Tibial nerve (tissue), 4 donors: ENCODE measurements around the gene CFAP46. TPM values are rescaled to one million over a fixed set of nuclear protein-coding genes. Genes with fewer than 3 reads are reported as not detected.

Experiments
- DNase-seq, 2 donors: peaks; one replicate each; pipeline ENCODE4 v3.0.0-alpha.2; 2019; ENCODE audit warnings: low spot score in 2 of 2
- H3K27ac ChIP-seq, 4 donors: fragments of 200-600 bp; sonication (generic) in 3 of 4; one replicate each; pipeline ENCODE4 v1.5.1; 2017 to 2019; ENCODE audit warnings: mild to moderate bottlenecking in 1 of 4
- H3K27me3 ChIP-seq, 2 donors: fragments of 200-600 bp; sonication (generic) in 1 of 2; one replicate each; pipeline versions ENCODE4 v1.5.1 to v1.6.0; 2017 to 2019
- H3K36me3 ChIP-seq, 3 donors: fragments of 200-600 bp; sonication (generic); one replicate each; pipeline ENCODE4 v1.5.1; 2018 to 2019
- H3K4me1 ChIP-seq, 4 donors: fragments of 200-600 bp; sonication (generic) in 3 of 4; one replicate each; pipeline ENCODE4 v1.5.1; 2017 to 2019
- H3K4me3 ChIP-seq, 4 donors: fragments of 200-600 bp; sonication (generic) in 3 of 4; one replicate each; pipeline ENCODE4 v1.5.1; 2017 to 2019; ENCODE audit warnings: mild to moderate bottlenecking in 1 of 4, moderate library complexity in 1 of 4
- H3K9me3 ChIP-seq, 4 donors: fragments of 200-600 bp; sonication (generic) in 3 of 4; one replicate each; pipeline ENCODE4 v1.5.1; 2017 to 2019
- CTCF ChIP-seq, 5 experiments: fragments of 200-600 bp in 3 of 5; fragments of 450-650 bp in 2 of 5; sonication (generic) in 3 of 5; IDR thresholded peaks; one replicate each; pipeline ENCODE4 v1.5.1; 2016 to 2019; ENCODE audit warnings: antibody characterized with exemption in 5 of 5, mild to moderate bottlenecking in 3 of 5, moderate library complexity in 2 of 5
- EP300 ChIP-seq, 2 donors: sonication (generic); formaldehyde crosslinking; IDR thresholded peaks; one replicate each; pipeline ENCODE4 v1.6.1; 2017; ENCODE audit warnings: antibody characterized with exemption in 2 of 2, mild to moderate bottlenecking in 1 of 2
- POLR2A ChIP-seq, 2 donors: fragments of 450-650 bp; IDR thresholded peaks; one replicate each; pipeline ENCODE4 v1.6.1; 2017; ENCODE audit warnings: antibody characterized with exemption in 2 of 2, mild to moderate bottlenecking in 2 of 2, moderate library complexity in 2 of 2
- WGBS, 2 donors: methylation state at CpG; one replicate each; pipeline ENCODE4 v1.1.5; 2018; 5-methylcytosine and 5-hydroxymethylcytosine counted together
- total RNA-seq, 4 donors: library from RNA; depleted of rRNA; stranded (reverse); fragments of >200 nt; gene quantifications; one replicate each; pipeline ENCODE4 v1.1.0, GENCODE V29; 2016

CFAP46 gene
- total RNA-seq, 4 donors from 2014 or later = 0.90 to 1.4 TPM; not detected in 2

DNA sequence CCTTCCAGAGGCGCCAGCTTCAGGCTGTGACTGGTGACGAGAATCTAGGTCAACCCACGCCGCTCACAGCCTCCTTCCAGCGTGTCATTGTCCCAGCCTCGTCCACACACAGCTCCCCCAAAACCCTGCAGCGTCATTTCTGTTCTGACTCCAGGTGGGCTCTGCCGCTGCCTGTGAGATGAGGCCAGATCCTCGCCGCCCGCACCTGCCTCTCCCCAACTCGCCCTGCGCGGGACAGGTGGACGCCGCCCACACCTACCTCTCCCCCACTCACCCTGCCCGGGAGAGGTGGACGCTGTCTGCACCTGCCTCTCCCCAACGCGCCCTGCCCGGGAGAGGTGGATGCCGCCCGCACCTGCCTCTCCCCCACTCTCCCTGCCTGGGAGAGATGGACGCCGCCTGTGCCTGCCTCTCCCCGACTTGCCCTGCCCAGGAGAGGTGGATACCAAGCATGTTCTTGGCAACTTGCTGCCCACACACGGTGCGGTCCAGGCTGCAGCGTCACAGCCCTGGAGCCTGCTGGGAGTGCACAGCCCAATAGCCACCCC is 32.0 kb upstream of the CFAP46 start:
- Histone ChIP-seq H3K9me3 (peaks cover 0 to 7% (median 0%) of the 10 kb centered on the region in 4 donors), H3K36me3 (no peaks in the 10 kb centered on the region), H3K27me3 (peaks cover 0 to 56% of the 10 kb centered on the region in 2 donors), H3K27ac (no peak overlapping the region), H3K4me1 (no peaks in the 10 kb centered on the region), H3K4me3 (no peak overlapping the region)
- no peak for DNase-seq
- WGBS, 2 donors = 86 to 90% methylated on average over 29 of the region's 29 CpGs
- no peak for TF ChIP-seq POLR2A (IDR thresholded peaks at IDR 0.05)
- TF ChIP-seq EP300 (IDR thresholded peaks at IDR 0.05) = no peak
- TF ChIP-seq CTCF (IDR thresholded peaks at IDR 0.05) = no peak

DNA sequence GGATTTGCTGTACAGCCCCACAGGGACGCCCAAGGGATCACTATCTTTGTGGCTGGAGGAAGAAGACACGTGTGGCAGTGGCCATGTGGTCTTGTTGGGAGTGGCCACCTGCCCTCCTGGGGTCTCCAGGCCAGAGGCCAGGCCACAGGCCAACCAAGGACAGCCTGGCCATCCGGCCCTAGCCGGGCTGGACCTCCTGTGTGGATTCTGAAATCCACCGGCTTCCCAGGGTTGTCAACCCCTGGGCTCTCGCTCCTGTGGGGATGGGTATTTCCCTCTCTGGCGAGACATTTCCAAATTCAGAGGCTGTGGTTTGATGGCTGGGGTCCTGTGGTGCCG is 31.5 kb upstream of the CFAP46 start:
- 74 to 80% methylated on average over 4 to 7 of the region's 8 CpGs for WGBS, 2 donors
- no peak overlapping the region for H3K4me3 ChIP-seq
- peaks cover 0 to 56% of the 10 kb centered on the region in 2 donors for H3K27me3 ChIP-seq
- TF ChIP-seq POLR2A (IDR thresholded peaks at IDR 0.05) = no peak
- TF ChIP-seq CTCF (IDR thresholded peaks at IDR 0.05) = no peak
- no peak for TF ChIP-seq EP300 (IDR thresholded peaks at IDR 0.05)
- peaks cover 0 to 7% (median 0%) of the 10 kb centered on the region in 4 donors for H3K9me3 ChIP-seq
- no peak for DNase-seq
- no peak overlapping the region for H3K27ac ChIP-seq
- no peaks in the 10 kb centered on the region for H3K4me1 ChIP-seq
- no peaks in the 10 kb centered on the region for H3K36me3 ChIP-seq

- H3K36me3 ChIP-seq = no peaks in the 10 kb centered on the region
- no peak for DNase-seq
- 83 to 86% methylated on average over 17 to 20 of the region's 28 CpGs for WGBS, 2 donors
- no peaks in the 10 kb centered on the region for H3K4me1 ChIP-seq
- peaks cover 0 to 56% of the 10 kb centered on the region in 2 donors for H3K27me3 ChIP-seq
- H3K9me3 ChIP-seq = peaks cover 0 to 7% (median 0%) of the 10 kb centered on the region in 4 donors
- TF ChIP-seq POLR2A (IDR thresholded peaks at IDR 0.05) (no peak), EP300 (IDR thresholded peaks at IDR 0.05) (no peak), CTCF (IDR thresholded peaks at IDR 0.05) (no peak)
- no peak overlapping the region for H3K4me3 ChIP-seq
- no peak overlapping the region for H3K27ac ChIP-seq
These were observed 30.9 kb upstream of the CFAP46 start for GRCh38 chr10:132972986-132973902.

DNA sequence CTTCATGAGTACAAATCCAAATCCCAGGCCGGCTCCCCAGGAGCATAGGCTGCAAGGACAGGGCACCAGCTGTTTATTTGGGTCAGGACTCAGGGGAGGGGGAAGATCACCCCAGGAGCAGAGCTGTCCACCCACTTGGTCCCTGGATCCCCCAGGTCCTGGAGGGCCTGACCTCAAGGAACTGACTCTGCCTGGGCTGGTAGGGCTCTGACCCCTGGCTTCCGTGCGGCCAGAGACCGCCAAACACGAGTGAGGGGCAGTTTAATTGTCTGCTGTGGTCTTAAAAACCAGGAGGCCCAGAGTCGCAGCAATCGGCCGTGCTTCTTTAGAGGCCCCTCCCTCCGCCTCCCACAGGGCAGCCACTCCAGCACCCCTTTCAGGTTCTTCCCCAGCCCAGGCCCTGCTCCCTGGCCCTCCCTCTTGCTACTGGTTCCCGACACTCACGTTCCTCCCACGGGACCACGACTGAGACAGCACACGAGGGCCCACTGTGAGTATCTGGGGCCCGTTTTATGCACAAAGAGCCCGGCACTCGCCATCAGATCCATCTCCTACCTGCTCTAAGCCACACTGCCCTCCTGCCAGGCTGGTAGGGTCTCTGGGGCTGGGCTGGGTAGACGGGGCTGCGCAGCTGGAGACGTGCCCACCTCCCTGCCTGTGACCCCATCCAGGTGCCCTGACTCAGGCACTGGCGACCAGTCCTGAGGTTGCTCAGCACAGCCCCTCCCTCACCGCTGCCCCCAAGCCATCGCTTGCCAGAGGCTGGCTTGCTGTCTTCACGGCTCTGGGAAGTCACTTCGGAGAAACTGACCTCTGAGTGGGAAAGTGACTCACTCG is 30.0 kb upstream of the CFAP46 start:
- TF ChIP-seq EP300 (IDR thresholded peaks at IDR 0.05) (no peak), POLR2A (IDR thresholded peaks at IDR 0.05) (no peak), CTCF (IDR thresholded peaks at IDR 0.05) (no peak)
- H3K27me3 ChIP-seq = peaks cover 0 to 56% of the 10 kb centered on the region in 2 donors
- DNase-seq = no peak
- 51 to 60% methylated on average over 24 to 26 of the region's 26 CpGs for WGBS, 2 donors
- no peaks in the 10 kb centered on the region for H3K4me1 ChIP-seq
- H3K4me3 ChIP-seq = no peak overlapping the region
- H3K9me3 ChIP-seq = peaks cover 0 to 7% (median 0%) of the 10 kb centered on the region in 4 donors
- H3K27ac ChIP-seq = no peak overlapping the region
- no peaks in the 10 kb centered on the region for H3K36me3 ChIP-seq
